Thoracic aorta (tissue), 2 donors: ENCODE data around the gene CHRDL2. TPM values are rescaled to one million over a fixed set of nuclear protein-coding genes. Genes with fewer than 3 reads are reported as not detected.

Experiments
- ATAC-seq: fragments of 150-250 bp; one replicate; pipeline ENCODE4 v1.8.0; 2017; ENCODE audit warnings: low read depth; ENCODE audit not compliant: insufficient number of reproducible peaks, low FRiP score
- DNase-seq: peaks from one replicate; pipeline ENCODE4 v3.0.0-alpha.2; 2020; ENCODE audit warnings: low spot score
- H3K27ac ChIP-seq, 2 donors: fragments of 200-600 bp; sonication (generic); 1 replicate in 1 of 2; 2 replicates in 1 of 2; pipeline ENCODE4 v1.5.1; 2016; ENCODE audit warnings: mild to moderate bottlenecking in 2 of 2, moderate library complexity in 2 of 2
- H3K27me3 ChIP-seq: fragments of 200-600 bp; sonication (generic); replicated peaks from 2 replicates; pipeline ENCODE4 v1.6.0; 2016; ENCODE audit warnings: mild to moderate bottlenecking; ENCODE audit not compliant: insufficient read depth
- H3K36me3 ChIP-seq: fragments of 200-600 bp; sonication (generic); one replicate; pipeline ENCODE4 v1.5.1; 2016
- H3K4me1 ChIP-seq, 2 donors: fragments of 200-600 bp; sonication (generic); 1 replicate in 1 of 2; 2 replicates in 1 of 2; pipeline versions ENCODE4 v1.5.1 to v1.6.0; 2016; ENCODE audit warnings: low read depth in 2 of 2, mild to moderate bottlenecking in 1 of 2; ENCODE audit not compliant: control insufficient read depth in 1 of 2
- H3K4me3 ChIP-seq: fragments of 200-600 bp; sonication (generic); 2 replicates; pipeline ENCODE4 v1.5.1; 2016; ENCODE audit warnings: mild to moderate bottlenecking
- H3K9me3 ChIP-seq: fragments of 200-600 bp; sonication (generic); 2 replicates; pipeline ENCODE4 v1.5.1; 2016
- total RNA-seq, 2 donors: library from RNA; depleted of rRNA; stranded (reverse); fragments of >200 nt; gene quantifications; one replicate each; pipeline versions ENCODE4 v1.1.0 to v1.2.3, GENCODE V29; 2016
- TF ChIP-seq, protein P1 (sequence below): fragments of 200-600 bp; sonication (generic); IDR thresholded peaks from one replicate; pipeline ENCODE4 v1.5.1; 2019; ENCODE audit warnings: antibody characterized with exemption

Gene CHRDL2
- total RNA-seq, 2 donors from 2014 or later = 1.9 TPM; not detected in 1

DNA sequence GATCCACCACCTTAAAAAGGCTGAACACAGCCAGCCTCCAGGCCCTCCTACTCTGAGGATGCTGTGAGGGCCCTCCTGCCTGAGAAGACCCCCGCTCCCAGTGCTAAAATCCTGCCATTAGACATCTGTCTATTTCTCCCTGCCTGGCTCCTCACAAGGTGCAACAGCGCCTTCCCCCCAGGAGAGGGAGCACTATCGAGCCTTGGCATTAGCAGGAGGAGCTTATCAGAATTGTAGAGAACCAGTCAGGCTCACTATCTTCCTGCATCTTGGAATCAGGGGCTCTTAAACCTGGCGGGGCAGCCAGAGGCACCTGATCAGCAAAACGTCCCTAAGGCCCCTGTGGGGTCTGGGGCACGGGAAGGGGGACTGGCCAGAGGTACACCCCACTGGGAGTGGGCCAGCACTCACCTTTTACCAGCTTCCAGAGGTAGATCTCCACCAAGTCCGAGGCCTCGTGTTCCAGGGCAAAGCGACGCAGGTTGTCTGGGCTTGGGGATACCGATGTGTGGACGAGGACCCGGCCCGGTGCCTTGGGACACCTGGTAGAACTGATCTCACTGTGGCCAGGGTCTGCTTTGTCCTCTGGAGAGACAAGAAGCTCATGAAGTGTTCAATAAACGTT lies 28.7 kb downstream of the CHRDL2 start:
- H3K4me1 ChIP-seq = peaks cover 2 to 6% of the 10 kb centered on the region in 2 donors
- no peaks in the 10 kb centered on the region for H3K9me3 ChIP-seq
- no peaks in the 10 kb centered on the region for H3K27me3 ChIP-seq
- TF ChIP-seq, protein P1, sequence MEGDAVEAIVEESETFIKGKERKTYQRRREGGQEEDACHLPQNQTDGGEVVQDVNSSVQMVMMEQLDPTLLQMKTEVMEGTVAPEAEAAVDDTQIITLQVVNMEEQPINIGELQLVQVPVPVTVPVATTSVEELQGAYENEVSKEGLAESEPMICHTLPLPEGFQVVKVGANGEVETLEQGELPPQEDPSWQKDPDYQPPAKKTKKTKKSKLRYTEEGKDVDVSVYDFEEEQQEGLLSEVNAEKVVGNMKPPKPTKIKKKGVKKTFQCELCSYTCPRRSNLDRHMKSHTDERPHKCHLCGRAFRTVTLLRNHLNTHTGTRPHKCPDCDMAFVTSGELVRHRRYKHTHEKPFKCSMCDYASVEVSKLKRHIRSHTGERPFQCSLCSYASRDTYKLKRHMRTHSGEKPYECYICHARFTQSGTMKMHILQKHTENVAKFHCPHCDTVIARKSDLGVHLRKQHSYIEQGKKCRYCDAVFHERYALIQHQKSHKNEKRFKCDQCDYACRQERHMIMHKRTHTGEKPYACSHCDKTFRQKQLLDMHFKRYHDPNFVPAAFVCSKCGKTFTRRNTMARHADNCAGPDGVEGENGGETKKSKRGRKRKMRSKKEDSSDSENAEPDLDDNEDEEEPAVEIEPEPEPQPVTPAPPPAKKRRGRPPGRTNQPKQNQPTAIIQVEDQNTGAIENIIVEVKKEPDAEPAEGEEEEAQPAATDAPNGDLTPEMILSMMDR = peak; percentile 94
- peak; percentile 65 for ATAC-seq
- no peaks in the 10 kb centered on the region for H3K36me3 ChIP-seq
- no peak overlapping the region for H3K4me3 ChIP-seq
- no peak for DNase-seq
- no peak overlapping the region for H3K27ac ChIP-seq

DNA sequence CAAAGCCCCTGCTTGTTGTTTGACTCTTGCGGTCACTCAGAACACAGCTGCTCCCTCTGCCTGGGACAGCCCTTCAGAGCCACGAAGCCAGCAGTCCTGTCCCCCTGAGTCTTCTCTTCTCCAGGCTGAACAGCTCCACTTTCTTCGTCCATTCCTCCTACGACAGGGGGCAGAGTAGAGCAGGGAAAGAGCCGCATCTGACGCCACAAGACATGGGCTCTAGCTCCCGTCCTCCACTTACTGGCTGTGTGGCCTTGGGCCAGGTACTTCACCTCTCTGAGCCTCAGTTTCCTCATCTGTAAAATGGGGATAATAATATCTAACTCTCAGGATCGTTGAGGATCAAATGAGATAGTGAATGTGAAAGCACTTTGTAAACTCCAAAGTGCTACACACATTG lies 29.9 kb downstream of the CHRDL2 start:
- H3K9me3 ChIP-seq = no peaks in the 10 kb centered on the region
- no peak for DNase-seq
- no peak for ATAC-seq

DNA sequence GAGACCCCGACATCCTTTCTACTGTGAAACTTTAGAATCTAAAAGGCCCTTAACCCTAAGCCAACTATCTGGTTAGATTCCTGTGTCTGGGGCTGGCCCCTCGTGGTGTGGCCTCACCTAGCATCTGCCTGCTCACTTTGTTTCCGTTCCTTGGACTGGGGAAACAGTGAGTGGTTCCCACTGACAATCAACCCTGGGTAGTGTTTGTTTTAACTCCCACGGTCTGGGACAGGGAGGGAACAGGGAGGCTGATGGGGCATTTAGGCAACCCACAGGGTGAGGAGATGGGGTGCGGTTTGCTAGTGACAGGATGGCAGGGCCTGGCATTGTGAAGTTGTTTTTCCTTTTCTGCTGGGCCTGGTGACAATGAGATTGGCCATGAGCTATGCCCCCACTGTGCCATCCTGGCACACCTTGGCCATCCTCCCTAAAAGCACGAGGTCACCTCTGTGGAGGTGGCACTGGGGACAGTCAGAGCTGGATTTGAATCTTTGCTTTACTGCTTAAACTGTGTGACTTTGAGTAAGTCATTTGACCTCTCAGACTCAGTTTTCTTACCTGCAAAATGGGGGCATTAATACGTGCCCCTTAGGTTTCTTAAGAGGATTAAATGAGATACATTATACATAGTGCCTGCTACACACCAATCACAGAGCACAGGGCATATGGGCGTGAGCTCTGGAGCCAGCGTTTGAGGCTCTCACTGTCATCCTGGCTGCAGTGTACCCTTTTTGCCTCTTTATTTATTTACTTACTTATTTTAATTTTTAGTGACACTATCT lies 31.4 kb downstream of the CHRDL2 start:
- H3K27ac ChIP-seq = no peak overlapping the region
- ATAC-seq = no peak
- no peaks in the 10 kb centered on the region for H3K36me3 ChIP-seq

More for the DNA sequence above, 29.9 kb downstream of the CHRDL2 start:
- peaks cover 9 to 17% of the 10 kb centered on the region in 2 donors for H3K4me1 ChIP-seq
- TF ChIP-seq, protein P1 = no peak
- H3K27ac ChIP-seq = no peak overlapping the region
- no peaks in the 10 kb centered on the region for H3K27me3 ChIP-seq
- H3K4me3 ChIP-seq = no peak overlapping the region
- H3K36me3 ChIP-seq = no peaks in the 10 kb centered on the region

DNA sequence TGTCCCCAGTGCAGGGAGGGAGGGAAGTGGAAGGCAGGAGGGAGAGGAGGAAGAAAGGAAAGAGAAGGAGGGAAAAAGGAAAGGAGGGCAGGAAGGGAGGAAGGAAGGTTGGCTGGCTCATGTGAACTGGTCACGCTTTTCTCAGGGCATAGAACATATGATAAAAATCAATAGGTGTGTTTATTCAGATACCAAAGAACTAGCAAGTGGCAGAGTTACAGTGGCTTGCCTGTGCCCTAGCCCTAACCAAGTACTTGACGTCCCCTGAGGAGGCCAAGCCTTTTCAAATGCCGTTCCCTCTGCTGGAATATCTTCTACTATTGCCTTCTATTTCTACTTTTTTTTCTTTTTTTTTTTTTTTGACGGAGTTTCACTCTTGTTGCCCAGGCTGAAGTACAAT lies 33.5 kb downstream of the CHRDL2 start:
- Histone ChIP-seq H3K4me3 (peak overlapping the region; percentile 62), H3K9me3 (no peaks in the 10 kb centered on the region), H3K27me3 (no peaks in the 10 kb centered on the region), H3K27ac (peak overlapping the region; percentile 74 to 82), H3K36me3 (no peaks in the 10 kb centered on the region), H3K4me1 (peaks cover 16 to 26% of the 10 kb centered on the region in 2 donors)
- DNase-seq = no peak
- no peak for ATAC-seq
- TF ChIP-seq, protein P1 = no peak

More for the DNA sequence above, 31.4 kb downstream of the CHRDL2 start:
- Histone ChIP-seq H3K4me1 (peaks cover 16 to 26% of the 10 kb centered on the region in 2 donors), H3K4me3 (no peak overlapping the region), H3K27me3 (no peaks in the 10 kb centered on the region), H3K9me3 (no peaks in the 10 kb centered on the region)
- DNase-seq = no peak
- TF ChIP-seq, protein P1 = no peak

DNA sequence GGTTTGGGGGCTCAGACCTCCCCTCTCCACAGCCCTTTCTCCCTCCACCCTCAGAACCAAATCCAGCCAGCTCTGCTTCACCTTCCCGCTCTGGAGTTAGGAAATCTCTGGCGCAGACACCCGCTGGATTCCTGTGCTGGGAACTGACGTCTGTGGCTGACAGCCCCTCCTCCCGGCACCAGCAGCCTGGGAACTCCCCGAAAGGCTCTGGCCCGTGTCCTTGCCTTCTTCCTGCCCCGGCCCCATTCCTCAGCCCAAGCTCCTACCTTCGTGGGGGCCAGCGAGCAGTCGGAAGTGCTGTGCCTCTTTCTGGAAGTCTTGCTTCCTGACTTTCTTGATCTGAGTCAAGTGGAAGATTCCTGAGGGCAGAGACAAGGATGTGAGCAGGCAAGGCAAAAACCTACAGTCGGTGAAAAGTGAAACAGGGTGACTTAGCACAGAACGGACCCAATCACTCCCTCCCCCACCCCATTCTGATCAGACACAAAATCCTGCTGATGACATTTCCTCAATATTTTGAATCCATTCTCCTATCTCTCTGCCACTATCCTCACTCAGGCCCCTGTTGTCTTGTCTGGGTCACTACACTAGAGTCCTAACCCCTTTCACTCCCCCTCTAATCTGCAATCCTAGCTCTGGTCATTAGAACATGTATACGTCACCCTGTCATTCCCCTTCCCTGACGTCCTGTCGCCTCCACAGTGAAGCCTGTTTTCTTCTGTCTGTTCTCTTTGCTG lies 34.1 kb downstream of the CHRDL2 start:
- Histone ChIP-seq H3K4me3 (peak overlapping the region; percentile 62), H3K4me1 (peaks cover 16 to 26% of the 10 kb centered on the region in 2 donors), H3K27ac (peak overlapping the region; percentile 74 to 82), H3K9me3 (no peaks in the 10 kb centered on the region), H3K36me3 (no peaks in the 10 kb centered on the region), H3K27me3 (no peaks in the 10 kb centered on the region)
- DNase-seq (peak; percentile 52), ATAC-seq (peak; percentile 61)
- TF ChIP-seq, protein P1 = no peak
